Body of pancreas (tissue), 4 donors: ENCODE data around the gene LITAFD. TPM values are rescaled to one million over a fixed set of nuclear protein-coding genes. Genes with fewer than 3 reads are reported as not detected.

Source experiments
- ATAC-seq: fragments of 150-250 bp; one replicate; pipeline ENCODE4 v1.9.1; 2016
- DNase-seq, 4 donors: peaks; one replicate each; pipeline ENCODE4 v3.0.0-alpha.2; 2019
- H3K27ac ChIP-seq, 4 donors: fragments of 200-600 bp; sonication (generic); 1 replicate in 3 of 4; 2 replicates in 1 of 4; pipeline versions ENCODE4 v1.5.1 to v1.6.1; 2016 to 2019; ENCODE audit warnings: mild to moderate bottlenecking in 1 of 4, mixed read lengths in 1 of 4, moderate library complexity in 1 of 4
- H3K27me3 ChIP-seq, 2 donors: fragments of 200-600 bp; sonication (generic); one replicate each; pipeline ENCODE4 v1.6.0; 2016; ENCODE audit warnings: mild to moderate bottlenecking in 1 of 2
- H3K36me3 ChIP-seq, 2 donors: fragments of 200-600 bp; sonication (generic); replicated peaks in 1 of 2; 2 replicates each; pipeline ENCODE4 v1.5.1; 2016; ENCODE audit warnings: low read depth in 2 of 2; ENCODE audit not compliant: insufficient read depth in 1 of 2
- H3K4me1 ChIP-seq: fragments of 200-600 bp; sonication (generic); one replicate; pipeline ENCODE4 v1.6.0; 2016
- H3K4me3 ChIP-seq, 2 donors: fragments of 200-600 bp; sonication (generic); 1 replicate in 1 of 2; 2 replicates in 1 of 2; pipeline ENCODE4 v1.5.1; 2016 to 2019
- H3K9me3 ChIP-seq, 3 donors: fragments of 200-600 bp; sonication (generic); 1 replicate in 2 of 3; 2 replicates in 1 of 3; pipeline ENCODE4 v1.5.1; 2016
- CTCF ChIP-seq, 7 experiments: fragments of 450-650 bp in 4 of 7; fragments of 200-600 bp in 3 of 7; sonication (generic) in 3 of 7; IDR thresholded peaks; one replicate each; pipeline ENCODE4 v1.5.1; 2016 to 2019; ENCODE audit warnings: antibody characterized with exemption in 7 of 7
- POLR2A ChIP-seq, 3 donors: fragments of 450-650 bp; IDR thresholded peaks; one replicate each; pipeline ENCODE4 v1.6.1; 2016; ENCODE audit warnings: antibody characterized with exemption in 3 of 3, mild to moderate bottlenecking in 2 of 3
- WGBS, 2 donors: methylation state at CpG; one replicate each; pipeline ENCODE4 v1.1.5; 2017; 5-methylcytosine and 5-hydroxymethylcytosine counted together
- intact Hi-C: fragments of 100-400 bp; cut with DNase I; formaldehyde crosslinking; loops from one replicate; pipeline ENCODE4 v1.15.1; 2023
- total RNA-seq, 2 donors: library from RNA; depleted of rRNA; stranded (reverse); fragments of >200 nt; gene quantifications; one replicate each; pipeline ENCODE4 v1.1.0, GENCODE V29; 2016

The LITAFD gene
- total RNA-seq, 2 donors from 2014 or later: not detected

- peak; percentile 22 for ATAC-seq
- WGBS, 2 donors: 53 to 56% methylated on average over 25 of the region's 25 CpGs
- Histone ChIP-seq H3K9me3 (no peaks in the 10 kb centered on the region), H3K4me1 (peaks cover 65% of the 10 kb centered on the region), H3K36me3 (peaks cover 4 to 6% of the 10 kb centered on the region in 2 donors), H3K27ac (peak overlapping the region in 3 of 4 donors; percentile 63 to 94 (median 94)), H3K4me3 (no peak overlapping the region), H3K27me3 (no peaks in the 10 kb centered on the region)
- DNase-seq: peak; percentile 57 to 78 (median 66)
- intact Hi-C loops: loop anchor here (10.0 kb wide), 1 partner anchor 55 kb away; no protein-coding TSS in a partner anchor
- TF ChIP-seq POLR2A (IDR thresholded peaks at IDR 0.05) (peak in 1 of 3 donors; percentile 21), CTCF (IDR thresholded peaks at IDR 0.05) (no peak)
Measured at GRCh38 chr16:8859913-8860881, 22.0 kb upstream of the LITAFD start.

GRCh38 chr16:8861563-8862308 lies 20.4 kb upstream of the LITAFD start:
- DNase-seq (peak in 1 of 4 donors; percentile 54), ATAC-seq (no peak)
- Histone ChIP-seq H3K9me3 (no peaks in the 10 kb centered on the region), H3K4me1 (peaks cover 81% of the 10 kb centered on the region), H3K27ac (peak overlapping the region; percentile 31 to 94 (median 91)), H3K36me3 (peaks cover 0 to 4% of the 10 kb centered on the region in 2 donors), H3K4me3 (no peak overlapping the region), H3K27me3 (no peaks in the 10 kb centered on the region)
- intact Hi-C loops: no loop called here
- TF ChIP-seq POLR2A (IDR thresholded peaks at IDR 0.05) (peak in 1 of 3 donors; percentile 9), CTCF (IDR thresholded peaks at IDR 0.05) (no peak)
- 43 to 53% methylated on average over 8 to 14 of the region's 14 CpGs for WGBS, 2 donors

GRCh38 chr16:8862309-8863130 lies 19.6 kb upstream of the LITAFD start:
- intact Hi-C loops: no loop called here
- WGBS, 2 donors: 73% methylated on average over 14 of the region's 14 CpGs
- no peak for ATAC-seq
- no peak for DNase-seq
- Histone ChIP-seq H3K36me3 (peaks cover 0 to 4% of the 10 kb centered on the region in 2 donors), H3K27me3 (no peaks in the 10 kb centered on the region), H3K9me3 (no peaks in the 10 kb centered on the region), H3K4me3 (no peak overlapping the region), H3K27ac (peak overlapping the region in 3 of 4 donors; percentile 88 to 94 (median 94)), H3K4me1 (peaks cover 88% of the 10 kb centered on the region)
- no peak for TF ChIP-seq CTCF (IDR thresholded peaks at IDR 0.05)

- no peaks in the 10 kb centered on the region for H3K9me3 ChIP-seq
- H3K27me3 ChIP-seq: no peaks in the 10 kb centered on the region
- TF ChIP-seq CTCF (IDR thresholded peaks at IDR 0.05): peak in 4 of 7 experiments; percentile 41 to 44 (median 41)
- TF ChIP-seq POLR2A (IDR thresholded peaks at IDR 0.05): peak in 2 of 3 donors; percentile 36 to 42
- H3K4me3 ChIP-seq: no peak overlapping the region
- intact Hi-C loops: no loop called here
- peak; percentile 78 for ATAC-seq
- peak overlapping the region; percentile 81 to 94 (median 91) for H3K27ac ChIP-seq
- peaks cover 90% of the 10 kb centered on the region for H3K4me1 ChIP-seq
- WGBS, 2 donors: 13 to 18% methylated on average over 10 to 17 of the region's 17 CpGs
- DNase-seq: peak; percentile 87 to 96 (median 96)
- H3K36me3 ChIP-seq: no peaks in the 10 kb centered on the region
Measured at GRCh38 chr16:8863594-8864424, 18.3 kb upstream of the LITAFD start.
